Fibroblast of pulmonary artery (primary cell): Measurements from ENCODE around the gene LRRC4C.

Source experiments
- DNase-seq: peaks from one replicate; pipeline ENCODE4 v3.0.0-alpha.2; 2010; ENCODE audit warnings: low read depth
- H3K4me3 ChIP-seq: replicated peaks from 2 replicates; pipeline ENCODE4 v1.5.1; 2011; ENCODE audit warnings: low read depth, mild to moderate bottlenecking, control low read depth, low read length, moderate library complexity
- CTCF ChIP-seq: IDR thresholded peaks from 2 replicates; pipeline ENCODE4 v1.5.1; 2011; ENCODE audit warnings: mild to moderate bottlenecking, control low read depth, low read length, inconsistent platforms; ENCODE audit errors: missing control alignments

Gene LRRC4C

GRCh38 chr11:41053894-41054293 is 405.6 kb downstream of the LRRC4C start:
- H3K4me3 ChIP-seq: no peak overlapping the region
- DNase-seq: no peak
- no peak for TF ChIP-seq CTCF

- no peak for TF ChIP-seq CTCF
- no peak for DNase-seq
- no peak overlapping the region for H3K4me3 ChIP-seq
These were observed 407.4 kb downstream of the LRRC4C start for GRCh38 chr11:41051919-41052635.

GRCh38 chr11:41050791-41051190 is 408.7 kb downstream of the LRRC4C start:
- DNase-seq: no peak
- no peak for TF ChIP-seq CTCF
- no peak overlapping the region for H3K4me3 ChIP-seq

GRCh38 chr11:41047229-41047628 is 412.2 kb downstream of the LRRC4C start:
- no peak for TF ChIP-seq CTCF
- no peak overlapping the region for H3K4me3 ChIP-seq
- DNase-seq: no peak

- no peak overlapping the region for H3K4me3 ChIP-seq
- TF ChIP-seq CTCF: no peak
- DNase-seq: no peak
These were observed 414.2 kb downstream of the LRRC4C start for GRCh38 chr11:41045266-41045665.

GRCh38 chr11:41044747-41045146 is 414.7 kb downstream of the LRRC4C start:
- no peak overlapping the region for H3K4me3 ChIP-seq
- DNase-seq: no peak
- TF ChIP-seq CTCF: no peak

- no peak overlapping the region for H3K4me3 ChIP-seq
- DNase-seq: no peak
- no peak for TF ChIP-seq CTCF
These were observed 416.8 kb downstream of the LRRC4C start for GRCh38 chr11:41042688-41043087.
